Hepatocyte (in vitro differentiated cells): ENCODE measurements around the gene OR11H6. TPM values are rescaled to one million over a fixed set of nuclear protein-coding genes. Genes with fewer than 3 reads are reported as not detected.
"Not testable (repeated sequence)": the region's sequence is repeated elsewhere in the genome, so short reads cannot be mapped to it uniquely, and the experiment has no call there.

Experiments used
- DNase-seq: peaks from one replicate; pipeline ENCODE4 v3.0.0-alpha.2; 2016; ENCODE audit warnings: low spot score
- H2AFZ ChIP-seq: fragments of 200-600 bp; sonication (generic); 2 replicates; pipeline ENCODE4 v1.6.0; 2016; ENCODE audit warnings: antibody characterized with exemption, mild to moderate bottlenecking
- H3K27ac ChIP-seq: fragments of 200-600 bp; sonication (generic); 2 replicates; pipeline ENCODE4 v1.5.1; 2016; ENCODE audit warnings: mild to moderate bottlenecking
- H3K27me3 ChIP-seq: fragments of 200-600 bp; sonication (generic); 2 replicates; pipeline ENCODE4 v1.6.1; 2016
- H3K36me3 ChIP-seq: fragments of 200-600 bp; sonication (generic); replicated peaks from 2 replicates; pipeline ENCODE4 v1.5.1; 2016; ENCODE audit warnings: low read depth; ENCODE audit not compliant: insufficient read depth
- H3K4me1 ChIP-seq: fragments of 200-600 bp; sonication (generic); 2 replicates; pipeline ENCODE4 v1.5.1; 2016; ENCODE audit warnings: mild to moderate bottlenecking, moderate library complexity; ENCODE audit not compliant: insufficient read depth
- H3K4me2 ChIP-seq: fragments of 200-600 bp; sonication (generic); 2 replicates; pipeline ENCODE4 v1.6.0; 2016
- H3K4me3 ChIP-seq: fragments of 200-600 bp; sonication (generic); 2 replicates; pipeline ENCODE4 v1.5.1; 2016; ENCODE audit warnings: mild to moderate bottlenecking
- H3K79me2 ChIP-seq: fragments of 200-600 bp; sonication (generic); 2 replicates; pipeline ENCODE4 v1.6.0; 2017; ENCODE audit warnings: mild to moderate bottlenecking
- H3K9me2 ChIP-seq: fragments of 200-600 bp; sonication (generic); replicated peaks from 2 replicates; pipeline ENCODE4 v1.6.0; 2017; ENCODE audit warnings: mild to moderate bottlenecking; ENCODE audit not compliant: insufficient read depth
- H3K9me3 ChIP-seq: fragments of 200-600 bp; sonication (generic); 2 replicates; pipeline ENCODE4 v1.5.1; 2016; ENCODE audit warnings: low read depth, mild to moderate bottlenecking
- H4K20me1 ChIP-seq: fragments of 200-600 bp; sonication (generic); 2 replicates; pipeline ENCODE4 v1.6.0; 2016; ENCODE audit warnings: mild to moderate bottlenecking; ENCODE audit not compliant: insufficient read depth, poor library complexity, severe bottlenecking
- EZH2 ChIP-seq: fragments of 200-600 bp; sonication (generic); IDR thresholded peaks from 2 replicates; pipeline ENCODE4 v1.6.1; 2016; ENCODE audit warnings: antibody characterized with exemption, mild to moderate bottlenecking, borderline replicate concordance
- EZH2phosphoT487 ChIP-seq: fragments of 200-600 bp; sonication (generic); IDR thresholded peaks from one replicate; pipeline ENCODE4 v1.6.1; 2018; ENCODE audit warnings: antibody characterized with exemption, mild to moderate bottlenecking, low read depth, moderate library complexity; ENCODE audit not compliant: unreplicated experiment, severe bottlenecking
- WGBS: methylation state at CpG from one replicate; pipeline ENCODE4 v1.1.6; 2016; ENCODE audit warnings: low lambda C conversion rate; ENCODE audit errors: missing lambda C conversion rate; 5-methylcytosine and 5-hydroxymethylcytosine counted together
- polyA plus RNA-seq: library from polyadenylated mRNA; unstranded; fragments of >200 nt; fragmentation: Nextera tagmentation; extraction: Ambion mirVana; gene quantifications from 2 replicates; pipeline ENCODE4 v1.2.1, GENCODE V29; 2016
- total RNA-seq: library from RNA; depleted of rRNA; stranded (reverse); fragments of >200 nt; gene quantifications from 2 replicates; pipeline ENCODE4 v1.2.3, GENCODE V29; 2014
- TF ChIP-seq, protein P1 (sequence below): fragments of 200-600 bp; sonication (generic); IDR thresholded peaks from 2 replicates; pipeline ENCODE4 v1.5.1; 2016; ENCODE audit warnings: antibody characterized with exemption, mild to moderate bottlenecking; ENCODE audit not compliant: poor library complexity

OR11H6 gene
- total and polyA plus RNA-seq, 2 experiments from 2014 or later: not detected

DNA sequence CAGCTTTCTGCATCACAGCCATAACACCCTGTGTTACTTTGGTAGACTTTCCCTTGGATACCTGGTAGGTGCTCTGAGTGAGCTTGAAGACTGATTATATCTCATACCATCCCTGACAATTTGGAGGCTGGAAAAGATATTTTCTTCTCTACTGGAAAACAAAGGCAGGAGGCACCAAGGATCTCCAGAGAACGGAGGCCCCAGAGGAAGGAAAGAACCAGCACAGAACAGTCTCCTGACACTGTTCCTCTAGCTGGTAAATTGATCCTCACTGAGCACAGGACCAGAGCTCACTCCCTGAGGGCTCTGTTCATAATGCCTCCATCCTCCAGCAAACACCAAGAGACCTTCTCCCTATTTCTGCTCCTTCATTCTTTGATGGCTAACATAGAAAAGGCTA, 32.9 kb upstream of the OR11H6 start, which contains the start of gene OR11G2:
OR11G2 (plus strand) TSS at position 301 of the 400 bp plus-strand sequence. CDS start 6,542 bp downstream, outside the sequence.
- H3K4me2 ChIP-seq: no peak within 1 kb of the TSS
- no peaks in the 10 kb centered on the region for H3K27me3 ChIP-seq
- WGBS: 30% methylated on average over 1 of the region's 1 CpG
- no peak within 1 kb of the TSS for H3K4me3 ChIP-seq
- no peaks in the 10 kb centered on the region for H4K20me1 ChIP-seq
- no peaks in the 10 kb centered on the region for H3K36me3 ChIP-seq
- TF ChIP-seq, protein P1, sequence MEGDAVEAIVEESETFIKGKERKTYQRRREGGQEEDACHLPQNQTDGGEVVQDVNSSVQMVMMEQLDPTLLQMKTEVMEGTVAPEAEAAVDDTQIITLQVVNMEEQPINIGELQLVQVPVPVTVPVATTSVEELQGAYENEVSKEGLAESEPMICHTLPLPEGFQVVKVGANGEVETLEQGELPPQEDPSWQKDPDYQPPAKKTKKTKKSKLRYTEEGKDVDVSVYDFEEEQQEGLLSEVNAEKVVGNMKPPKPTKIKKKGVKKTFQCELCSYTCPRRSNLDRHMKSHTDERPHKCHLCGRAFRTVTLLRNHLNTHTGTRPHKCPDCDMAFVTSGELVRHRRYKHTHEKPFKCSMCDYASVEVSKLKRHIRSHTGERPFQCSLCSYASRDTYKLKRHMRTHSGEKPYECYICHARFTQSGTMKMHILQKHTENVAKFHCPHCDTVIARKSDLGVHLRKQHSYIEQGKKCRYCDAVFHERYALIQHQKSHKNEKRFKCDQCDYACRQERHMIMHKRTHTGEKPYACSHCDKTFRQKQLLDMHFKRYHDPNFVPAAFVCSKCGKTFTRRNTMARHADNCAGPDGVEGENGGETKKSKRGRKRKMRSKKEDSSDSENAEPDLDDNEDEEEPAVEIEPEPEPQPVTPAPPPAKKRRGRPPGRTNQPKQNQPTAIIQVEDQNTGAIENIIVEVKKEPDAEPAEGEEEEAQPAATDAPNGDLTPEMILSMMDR: no peak
- H2AFZ ChIP-seq: no peak within 1 kb of the TSS
- H3K4me1 ChIP-seq: no peaks in the 10 kb centered on the region
- no peak within 1 kb of the TSS for H3K27ac ChIP-seq
- no peak for DNase-seq
- H3K9me3 ChIP-seq: no peaks in the 10 kb centered on the region
- no peaks in the 10 kb centered on the region for H3K79me2 ChIP-seq
- H3K9me2 ChIP-seq: no peaks in the 10 kb centered on the region

DNA sequence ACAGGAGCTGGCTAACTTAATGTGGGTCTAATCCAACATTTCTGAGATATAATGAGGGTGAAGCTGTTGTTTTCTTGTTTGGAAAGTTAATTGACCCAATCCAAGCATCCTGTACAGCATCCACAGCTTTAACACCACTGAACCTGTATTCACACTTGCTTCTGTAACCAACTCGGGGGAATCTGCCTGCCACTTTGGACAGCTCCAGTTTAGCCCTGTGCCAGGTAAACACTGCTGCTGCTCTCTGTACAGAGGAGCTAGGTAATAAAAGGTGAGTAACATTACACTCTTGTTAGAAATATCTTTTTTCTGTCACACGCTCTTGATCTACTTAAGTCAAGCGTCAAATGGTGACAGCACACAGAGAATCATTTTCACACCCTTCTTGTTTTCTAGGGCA, 32.1 kb upstream of the OR11H6 start:
- DNase-seq: no peak
- Histone ChIP-seq H3K27me3 (no peaks in the 10 kb centered on the region), H3K4me3 (no peak overlapping the region), H4K20me1 (no peaks in the 10 kb centered on the region), H3K9me3 (no peaks in the 10 kb centered on the region), H3K4me1 (no peaks in the 10 kb centered on the region), H3K79me2 (no peaks in the 10 kb centered on the region), H3K36me3 (no peaks in the 10 kb centered on the region), H2AFZ (no peak overlapping the region), H3K4me2 (no peak overlapping the region), H3K27ac (no peak overlapping the region), H3K9me2 (no peaks in the 10 kb centered on the region)
- TF ChIP-seq EZH2: no peak
- TF ChIP-seq EZH2phosphoT487: no peak
- 70% methylated on average over 3 of the region's 3 CpGs for WGBS

DNA sequence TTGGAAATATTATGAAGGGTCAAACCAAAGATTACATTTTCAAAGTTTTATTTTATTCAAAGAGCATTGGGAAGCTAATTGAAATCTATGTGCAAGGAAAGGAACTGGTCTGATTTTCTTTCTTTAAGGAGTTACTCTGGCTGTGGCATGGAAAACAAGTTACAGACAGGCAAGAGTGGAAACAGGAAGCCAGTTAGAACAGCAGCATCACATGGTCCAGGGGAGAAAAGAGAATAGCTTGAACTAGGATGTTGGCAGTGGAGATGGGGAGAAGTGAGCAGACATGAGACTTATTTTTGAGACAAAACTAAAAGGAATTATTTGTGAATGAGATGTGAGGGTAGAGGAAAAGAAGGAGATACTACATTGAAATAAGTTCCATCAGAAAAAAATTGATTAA, 29.4 kb upstream of the OR11H6 start:
- no peaks in the 10 kb centered on the region for H3K4me1 ChIP-seq
- H3K4me2 ChIP-seq: no peak overlapping the region
- TF ChIP-seq, protein P1: no peak
- no peak for TF ChIP-seq EZH2phosphoT487
- no peak for TF ChIP-seq EZH2
- H3K36me3 ChIP-seq: no peaks in the 10 kb centered on the region
- no peak overlapping the region for H3K27ac ChIP-seq
- H4K20me1 ChIP-seq: no peaks in the 10 kb centered on the region
- no peak overlapping the region for H3K4me3 ChIP-seq
- no peak for DNase-seq
- H3K79me2 ChIP-seq: no peaks in the 10 kb centered on the region
- H3K27me3 ChIP-seq: no peaks in the 10 kb centered on the region
- no peaks in the 10 kb centered on the region for H3K9me3 ChIP-seq
- no peaks in the 10 kb centered on the region for H3K9me2 ChIP-seq
- H2AFZ ChIP-seq: no peak overlapping the region

DNA sequence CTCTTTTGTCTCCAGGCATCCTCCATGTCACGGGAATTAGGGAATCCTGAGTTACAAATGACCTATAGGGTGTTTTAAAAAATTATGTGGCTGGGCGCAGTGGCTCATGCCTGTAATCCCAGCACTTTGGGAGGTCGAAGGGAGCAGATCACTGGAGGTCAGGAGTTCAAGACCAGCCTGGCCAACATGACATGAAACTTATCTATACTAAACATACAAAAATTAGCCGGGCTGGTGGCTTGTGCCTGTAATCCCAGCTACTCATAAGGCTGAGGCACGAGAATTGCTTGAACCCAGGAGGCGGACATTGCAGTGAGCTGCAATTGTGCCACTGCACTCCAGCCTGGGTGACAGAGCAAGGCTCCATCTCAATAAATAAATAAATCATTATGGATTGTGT, 28.3 kb upstream of the OR11H6 start:
- not testable (repeated sequence) for H3K79me2 ChIP-seq, DNase-seq, H3K4me3 ChIP-seq, H3K9me3 ChIP-seq, H2AFZ ChIP-seq, H3K27ac ChIP-seq, H3K9me2 ChIP-seq, H3K4me1 ChIP-seq, H3K27me3 ChIP-seq, H3K36me3 ChIP-seq, H3K4me2 ChIP-seq, H4K20me1 ChIP-seq
- WGBS: 68% methylated on average over 6 of the region's 6 CpGs

DNA sequence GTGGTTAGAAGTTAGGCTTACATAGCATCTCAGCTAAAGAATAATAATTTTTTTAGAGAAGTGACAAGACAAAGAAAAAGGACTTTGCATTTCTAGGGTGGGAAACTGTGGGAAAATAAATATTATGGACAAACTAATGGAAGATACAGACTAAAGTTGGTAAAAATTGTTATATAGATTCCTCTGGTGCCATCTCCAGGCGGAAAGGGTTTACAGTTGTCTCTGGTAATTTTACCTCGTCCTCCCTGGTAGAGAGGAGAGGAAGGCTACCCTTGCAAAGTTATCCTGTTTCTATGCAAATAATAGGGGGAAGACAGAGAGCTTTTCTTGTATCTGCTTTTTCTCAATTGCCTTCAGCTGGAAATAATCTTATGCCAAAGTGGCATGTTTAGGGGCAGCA, 27.6 kb upstream of the OR11H6 start:
- no peak overlapping the region for H3K27ac ChIP-seq
- no peak overlapping the region for H3K4me2 ChIP-seq
- 35% methylated on average over 2 of the region's 2 CpGs for WGBS
- H3K9me3 ChIP-seq: no peaks in the 10 kb centered on the region
- H3K79me2 ChIP-seq: no peaks in the 10 kb centered on the region
- H3K4me1 ChIP-seq: no peaks in the 10 kb centered on the region
- no peak overlapping the region for H2AFZ ChIP-seq
- H3K9me2 ChIP-seq: no peaks in the 10 kb centered on the region
- H3K27me3 ChIP-seq: no peaks in the 10 kb centered on the region
- no peaks in the 10 kb centered on the region for H3K36me3 ChIP-seq
- TF ChIP-seq EZH2phosphoT487 (no peak), EZH2 (no peak)
- TF ChIP-seq, protein P1: no peak
- no peaks in the 10 kb centered on the region for H4K20me1 ChIP-seq
- H3K4me3 ChIP-seq: no peak overlapping the region
- DNase-seq: no peak
